AG09309 (cell line): ENCODE results near the gene CFAP99.
A peak's percentile ranks its signal among the peaks of the same experiment; 100 is the strongest.

ENCODE experiments used
- DNase-seq: peaks from one replicate; pipeline ENCODE4 v3.0.0-alpha.2; 2010; ENCODE audit warnings: low read depth
- H3K4me3 ChIP-seq: 2 replicates; pipeline ENCODE4 v1.5.1; 2011; ENCODE audit warnings: mild to moderate bottlenecking, low read depth, low read length, moderate library complexity; ENCODE audit not compliant: control insufficient read depth
- TF ChIP-seq, protein P1 (sequence below): IDR thresholded peaks from 2 replicates; pipeline ENCODE4 v1.5.1; 2011; ENCODE audit warnings: mild to moderate bottlenecking, low read depth, low read length, inconsistent platforms; ENCODE audit not compliant: insufficient read depth, control insufficient read depth; ENCODE audit errors: missing control alignments

The CFAP99 gene

DNA sequence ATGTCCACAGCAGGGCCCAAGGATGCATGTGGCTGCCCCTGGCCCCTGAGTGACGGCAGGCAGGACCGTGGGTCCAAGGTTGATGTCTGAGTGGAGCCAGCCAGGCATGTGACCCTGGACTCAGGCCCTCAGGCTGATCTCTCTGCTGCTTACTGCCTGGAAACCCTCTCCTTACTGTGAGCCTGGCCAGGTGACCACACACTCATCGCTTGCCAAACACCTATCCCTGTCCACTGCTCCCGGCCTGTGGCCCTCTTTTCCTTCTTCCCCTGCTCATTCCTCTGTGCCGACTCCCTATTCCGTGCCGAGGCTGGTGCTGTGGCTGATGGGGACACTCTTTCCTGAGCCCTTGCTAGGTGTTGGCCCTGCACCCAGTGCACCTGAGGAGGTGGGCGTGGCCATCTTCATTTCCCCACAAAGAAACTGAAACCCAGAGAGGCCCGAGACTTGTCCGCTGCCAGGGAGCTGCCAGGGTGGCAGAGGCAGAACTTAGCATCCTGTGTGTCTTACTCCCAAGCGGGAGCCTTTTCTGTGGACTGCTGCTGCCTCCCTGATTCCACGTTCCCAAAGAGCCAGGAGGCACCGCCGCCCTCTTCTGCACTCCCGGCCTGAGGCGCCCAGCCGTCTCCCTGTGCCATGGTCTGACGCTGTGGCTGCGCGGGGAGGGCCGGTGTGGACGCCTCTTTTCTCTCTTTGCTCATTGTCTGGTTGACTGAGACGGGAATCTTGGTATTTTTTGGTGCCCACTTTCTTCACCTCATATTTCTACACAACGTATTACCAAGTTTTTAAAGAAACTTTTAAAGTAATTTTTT, 38.9 kb downstream of the CFAP99 start:
- TF ChIP-seq, protein P1, sequence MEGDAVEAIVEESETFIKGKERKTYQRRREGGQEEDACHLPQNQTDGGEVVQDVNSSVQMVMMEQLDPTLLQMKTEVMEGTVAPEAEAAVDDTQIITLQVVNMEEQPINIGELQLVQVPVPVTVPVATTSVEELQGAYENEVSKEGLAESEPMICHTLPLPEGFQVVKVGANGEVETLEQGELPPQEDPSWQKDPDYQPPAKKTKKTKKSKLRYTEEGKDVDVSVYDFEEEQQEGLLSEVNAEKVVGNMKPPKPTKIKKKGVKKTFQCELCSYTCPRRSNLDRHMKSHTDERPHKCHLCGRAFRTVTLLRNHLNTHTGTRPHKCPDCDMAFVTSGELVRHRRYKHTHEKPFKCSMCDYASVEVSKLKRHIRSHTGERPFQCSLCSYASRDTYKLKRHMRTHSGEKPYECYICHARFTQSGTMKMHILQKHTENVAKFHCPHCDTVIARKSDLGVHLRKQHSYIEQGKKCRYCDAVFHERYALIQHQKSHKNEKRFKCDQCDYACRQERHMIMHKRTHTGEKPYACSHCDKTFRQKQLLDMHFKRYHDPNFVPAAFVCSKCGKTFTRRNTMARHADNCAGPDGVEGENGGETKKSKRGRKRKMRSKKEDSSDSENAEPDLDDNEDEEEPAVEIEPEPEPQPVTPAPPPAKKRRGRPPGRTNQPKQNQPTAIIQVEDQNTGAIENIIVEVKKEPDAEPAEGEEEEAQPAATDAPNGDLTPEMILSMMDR: no peak
- no peak for DNase-seq
- no peak overlapping the region for H3K4me3 ChIP-seq

DNA sequence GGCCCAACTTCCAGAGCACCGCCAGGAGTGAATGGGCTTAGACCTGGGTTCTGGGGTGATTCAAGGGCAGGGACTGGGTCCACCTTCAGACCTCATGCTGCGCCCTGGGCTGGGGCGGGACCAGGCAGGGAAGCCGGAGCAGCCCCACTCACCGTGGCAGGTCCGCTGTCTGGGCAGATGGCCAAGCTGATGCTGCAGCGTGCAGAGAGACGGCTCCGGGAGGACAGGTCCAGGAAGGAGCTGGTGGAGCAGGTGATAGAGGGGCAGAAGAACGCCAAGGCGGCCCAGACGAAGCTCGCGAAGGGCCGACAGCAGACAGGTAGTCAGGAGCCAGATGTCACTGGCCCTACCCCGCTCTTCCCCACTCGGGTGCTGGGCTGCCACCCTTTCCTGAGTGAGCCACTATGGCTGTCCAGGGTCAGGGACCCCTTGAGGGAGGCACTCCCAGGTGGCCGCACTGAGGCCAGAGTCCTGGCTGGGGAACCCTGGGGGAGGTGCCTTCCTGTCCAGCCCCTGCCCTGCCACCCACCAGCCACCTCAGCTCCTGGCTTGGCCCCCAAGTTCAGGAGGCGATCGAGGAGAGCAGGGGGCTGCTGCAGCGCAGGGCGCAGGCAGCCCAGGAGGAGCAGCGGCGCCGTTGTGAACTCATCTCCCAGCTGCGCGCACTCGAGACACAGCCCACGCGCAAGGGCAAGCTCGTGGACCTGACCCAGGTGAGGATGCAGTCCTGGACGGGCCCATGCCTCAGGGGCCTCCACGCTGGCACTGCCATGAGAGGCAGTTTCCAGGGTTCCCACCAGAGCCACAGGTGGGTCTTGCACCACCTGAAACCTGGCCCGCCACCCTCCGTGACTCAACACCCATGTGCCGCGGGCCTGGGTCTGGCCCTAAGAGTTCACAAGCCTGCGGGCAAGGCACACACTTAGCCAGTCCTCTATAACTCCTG, 40.1 kb downstream of the CFAP99 start:
- no peak overlapping the region for H3K4me3 ChIP-seq
- DNase-seq: no peak
- TF ChIP-seq, protein P1: no peak

DNA sequence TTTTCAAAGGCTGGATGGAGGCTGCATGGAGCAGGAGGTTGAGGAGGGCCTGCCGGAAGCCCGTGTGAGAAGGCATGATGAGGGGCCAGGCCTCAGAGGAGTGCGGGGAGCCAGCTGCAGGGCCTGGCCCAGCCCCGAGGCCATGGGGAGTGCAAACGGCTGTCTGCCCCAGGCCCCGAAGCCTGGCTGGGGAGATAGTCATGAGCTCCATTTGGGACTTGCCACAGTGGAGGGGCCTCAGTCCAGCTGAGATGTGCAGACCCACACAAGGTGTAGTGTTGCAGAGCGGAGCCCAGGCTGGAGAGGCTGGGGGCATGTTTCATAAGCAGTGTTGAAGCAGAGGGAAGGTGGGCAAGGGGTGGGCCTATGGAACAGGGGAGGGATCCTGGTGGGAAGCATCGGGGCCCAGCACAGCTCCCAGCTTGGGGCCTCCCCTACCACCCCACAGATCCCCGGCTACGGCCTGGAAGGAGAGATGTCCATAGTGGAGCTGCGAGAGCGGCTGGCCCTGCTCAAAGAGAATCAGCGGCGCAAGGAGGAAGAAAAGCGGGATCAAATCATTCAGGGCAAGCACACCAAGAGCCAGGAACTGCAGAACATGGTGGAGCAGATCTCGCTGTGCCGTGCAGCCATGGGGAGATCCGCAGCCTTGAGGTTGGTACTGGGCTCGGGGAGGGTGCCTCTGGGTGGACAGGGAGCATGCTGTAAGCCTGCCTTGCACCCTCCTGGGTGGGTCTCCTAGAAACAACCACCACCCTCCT, 41.0 kb downstream of the CFAP99 start:
- H3K4me3 ChIP-seq: no peak overlapping the region
- TF ChIP-seq, protein P1: no peak

DNA sequence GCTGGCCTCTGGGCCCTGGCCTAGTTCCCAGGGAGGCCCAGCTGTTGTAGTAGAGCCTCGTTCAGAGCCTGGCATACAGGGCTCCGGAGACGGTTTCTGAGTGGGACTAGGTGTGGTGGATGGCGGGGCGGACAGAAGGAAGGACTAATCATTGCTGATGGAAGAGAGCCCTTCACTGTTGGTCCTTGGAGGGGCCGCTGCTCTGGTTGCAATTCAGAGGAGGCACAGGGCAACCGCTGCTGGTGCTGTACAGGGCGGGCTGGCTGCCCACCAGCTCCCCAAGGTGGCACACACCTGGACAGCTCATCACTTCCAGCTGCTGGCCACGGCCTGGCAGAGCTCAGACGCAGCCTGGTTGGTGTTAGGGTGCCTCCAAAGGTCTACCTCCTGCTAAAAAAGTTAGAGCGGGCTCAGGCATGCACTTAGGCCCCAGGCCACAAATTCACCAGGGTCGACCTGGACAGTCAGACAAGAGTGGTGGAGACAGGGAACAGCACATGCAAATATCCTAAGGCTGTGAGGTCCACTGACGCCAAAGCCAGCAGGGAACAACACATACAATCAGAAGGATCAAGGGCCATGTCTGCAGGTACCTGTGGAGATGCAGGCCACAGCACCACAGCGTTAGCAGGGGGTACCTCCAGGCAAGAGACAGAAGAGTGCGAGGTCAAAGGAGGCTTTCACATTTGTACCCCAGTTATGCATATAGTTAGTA, 42.6 kb downstream of the CFAP99 start:
- DNase-seq: no peak
- no peak overlapping the region for H3K4me3 ChIP-seq
- TF ChIP-seq, protein P1: no peak

More for the DNA sequence above, 41.0 kb downstream of the CFAP99 start:
- DNase-seq: no peak

DNA sequence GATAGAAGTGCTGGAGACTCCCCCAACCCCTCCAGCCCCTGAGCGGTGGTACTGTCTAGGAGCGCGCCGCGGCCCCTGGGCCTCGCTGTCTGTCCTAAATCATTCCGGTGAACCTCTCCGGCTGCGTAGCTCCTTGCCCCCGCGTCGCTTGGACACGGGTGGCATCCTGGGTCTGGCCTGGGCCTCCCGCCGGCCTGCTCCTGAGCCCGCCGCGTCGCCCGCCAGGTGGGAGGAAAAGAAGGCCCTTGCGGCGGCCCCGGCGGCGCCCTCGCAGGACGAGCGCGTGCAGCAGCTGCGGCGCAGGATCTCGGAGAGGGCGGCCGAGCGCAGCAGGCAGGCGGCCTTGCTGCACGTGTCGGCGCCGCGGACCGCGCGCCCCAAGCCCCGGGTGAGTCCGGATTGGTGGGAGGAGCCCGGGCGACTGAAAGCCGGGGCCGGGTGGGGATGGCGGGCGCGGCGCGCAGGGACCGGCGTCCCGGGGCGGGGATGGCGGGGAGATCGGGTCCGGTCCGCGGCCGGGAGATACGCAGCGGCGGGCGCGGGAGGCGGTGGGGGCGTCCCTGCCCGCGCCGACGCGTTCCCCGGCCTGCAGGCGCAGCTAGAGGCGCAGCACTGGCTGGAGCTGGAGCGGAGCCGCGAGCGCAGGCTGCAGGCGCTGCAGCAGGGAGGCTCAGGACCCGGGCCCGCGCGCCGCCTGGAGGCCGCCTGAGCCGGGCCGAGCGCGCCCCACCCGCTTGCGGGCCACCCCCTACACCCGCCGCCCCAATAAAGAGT, 43.6 kb downstream of the CFAP99 start:
- H3K4me3 ChIP-seq: peak overlapping the region; percentile 32
- DNase-seq: no peak
- TF ChIP-seq, protein P1: peak; percentile 34
